DMS114 treated with DMSO at 0.1 percent for 48 hours (cell line): ENCODE measurements around the gene SLC9C2.
"Not testable (repeated sequence)": the region's sequence is repeated elsewhere in the genome, so short reads cannot be mapped to it uniquely, and the experiment has no call there.

ENCODE experiments used
- DNase-seq: peaks from one replicate; lab custom pipeline; 2025; ENCODE audit not compliant: unreplicated experiment; lab: John Stamatoyannopoulos, UW

Gene SLC9C2

DNA sequence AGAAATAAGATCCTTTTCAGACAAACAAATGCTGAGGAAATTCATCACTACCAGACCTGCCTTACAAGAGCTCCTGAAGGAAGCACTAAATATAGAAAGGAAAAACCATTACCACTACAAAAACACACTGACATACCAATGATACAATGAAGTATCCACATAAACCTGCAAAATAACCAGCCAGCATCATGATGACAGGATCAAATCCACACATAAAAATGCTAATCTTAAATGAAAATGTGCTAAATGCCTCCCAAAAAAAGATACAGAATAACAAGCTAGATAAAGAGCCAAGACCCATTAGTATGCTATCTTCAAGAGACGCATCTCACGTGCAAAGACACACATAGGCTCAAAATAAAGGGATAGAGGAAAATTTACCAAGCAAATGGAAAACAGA lies 140.2 kb downstream of the SLC9C2 start:
- DNase-seq, result not testable (repeated sequence)

DNA sequence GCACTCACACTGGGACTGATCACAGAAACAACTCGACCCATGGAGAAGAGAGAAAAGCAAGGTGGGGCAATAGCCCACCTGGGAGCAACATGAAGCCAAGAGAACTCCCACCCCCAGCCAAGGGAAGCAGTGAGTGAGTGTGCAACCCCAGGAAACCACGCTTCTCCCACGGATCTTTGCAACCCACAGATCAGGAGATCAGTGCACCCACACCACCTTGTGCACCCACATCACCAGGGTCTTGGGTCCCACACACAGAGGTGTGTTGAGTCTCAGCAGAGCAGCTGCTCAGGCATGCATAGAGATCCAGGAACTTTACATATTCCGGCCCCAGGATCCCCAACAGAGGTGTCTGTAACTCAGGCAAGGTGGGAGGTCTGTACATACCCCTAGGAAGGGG lies 143.0 kb downstream of the SLC9C2 start:
- no peak for DNase-seq

DNA sequence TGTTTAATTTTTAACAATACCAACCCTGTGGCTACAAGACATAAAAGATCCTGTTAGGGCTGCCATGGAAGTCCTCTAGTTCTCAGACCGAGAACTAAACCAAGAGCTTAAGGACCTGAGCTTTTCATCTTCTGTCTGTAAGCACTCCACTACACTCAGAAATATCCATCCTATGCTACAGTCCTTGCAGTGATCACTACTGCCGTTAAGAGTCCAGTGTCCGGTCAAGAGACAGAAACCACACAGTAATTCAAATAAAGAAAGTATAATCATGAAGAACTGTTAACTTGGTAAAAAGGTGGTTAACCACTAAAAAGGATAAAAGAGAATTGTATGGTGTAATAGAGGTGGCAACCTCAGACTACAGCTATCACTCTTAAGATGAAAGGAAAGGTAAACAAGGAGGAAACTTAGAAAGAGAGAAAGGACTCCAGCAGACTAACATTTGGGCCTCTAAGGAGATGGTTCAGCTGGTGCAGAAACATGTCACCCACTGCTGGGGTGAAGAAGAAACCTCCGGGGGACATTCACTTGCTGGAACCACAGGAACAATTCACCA lies 147.8 kb downstream of the SLC9C2 start:
- DNase-seq, result no peak

DNA sequence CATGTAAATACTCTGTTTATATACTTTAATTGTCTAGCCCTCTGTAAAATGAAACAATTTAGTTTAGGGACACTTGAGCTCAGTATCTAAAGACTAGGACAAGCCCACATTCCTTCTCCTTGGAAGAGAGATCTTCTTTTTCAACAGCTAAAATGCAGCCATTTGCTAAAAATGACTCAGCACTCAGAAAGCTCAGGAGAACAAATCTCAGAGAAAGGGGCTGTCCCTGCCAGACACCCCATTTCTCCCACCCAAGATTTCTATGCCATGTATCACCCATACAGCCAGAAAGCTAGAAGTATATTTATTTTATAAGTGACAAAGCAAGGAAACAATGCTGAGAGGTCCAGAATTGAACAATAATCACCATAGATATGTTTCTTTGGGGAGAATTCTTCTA lies 148.9 kb downstream of the SLC9C2 start:
- DNase-seq, result no peak

DNA sequence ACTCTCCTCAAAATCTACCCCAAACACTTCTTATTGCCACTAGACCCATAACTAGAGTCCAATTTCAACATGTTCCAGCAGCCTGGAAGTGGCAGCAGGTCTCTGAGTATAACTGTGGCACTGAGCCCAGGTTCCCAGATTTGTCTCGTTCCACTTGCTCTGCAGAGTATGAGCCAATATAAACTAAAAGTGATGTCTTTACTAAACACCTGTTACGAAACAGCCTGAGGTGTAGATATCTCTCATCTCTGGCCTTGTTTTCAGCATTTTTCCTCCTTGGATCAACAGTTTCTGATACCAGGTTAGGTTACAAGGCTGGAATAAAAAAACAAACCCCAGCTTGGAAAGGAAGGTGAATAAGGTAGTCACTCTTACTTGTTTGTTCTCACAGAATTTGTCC lies 150.9 kb downstream of the SLC9C2 start:
- DNase-seq, result no peak
